ENCODE results near the gene GARRE1. TPM values are rescaled to one million over a fixed set of nuclear protein-coding genes. Genes with fewer than 3 reads are reported as not detected.

Gene GARRE1
- total and polyA plus RNA-seq, 2 experiments from 2014 or later: 16.0 to 20.0 TPM

- no peak for DNase-seq (ENCODE audit: low spot score)
- H2AFZ ChIP-seq: no peak overlapping the region
- no peaks in the 10 kb centered on the region for H3K9me3 Mint-ChIP-seq
- H3K4me1 ChIP-seq (ENCODE audit: insufficient read depth): peaks cover 28% of the 10 kb centered on the region
- 0 out of 2 replicates have a peak, but pooled peaks cover 12% of the 10 kb centered on the region for H4K20me1 ChIP-seq (replicated peaks; ENCODE audit: insufficient read depth)
- peaks cover 58% of the 10 kb centered on the region for H3K79me2 ChIP-seq (replicated peaks; ENCODE audit: insufficient read depth)
- peak overlapping the region; percentile 87 for H3K27ac Mint-ChIP-seq
- peak overlapping the region; percentile 18; the same call in 1 of the 2 replicates for H3K27ac ChIP-seq (ENCODE audit: low read depth)
- no peak for ATAC-seq
- H3K4me3 ChIP-seq: no peak overlapping the region
- no peaks in the 10 kb centered on the region for H3K27me3 ChIP-seq (ENCODE audit: insufficient read depth)
- no peak overlapping the region for H3K4me2 ChIP-seq
- no peaks in the 10 kb centered on the region; the same call in 2 of the 3 replicates for H3K36me3 Mint-ChIP-seq (ENCODE audit: low read depth)
- H3K36me3 ChIP-seq (ENCODE audit: insufficient read depth): no peaks in the 10 kb centered on the region
- no peak overlapping the region for H3K4me3 Mint-ChIP-seq
- H3K27me3 Mint-ChIP-seq (ENCODE audit: insufficient read depth, low read depth, poor library complexity): peaks cover 3% of the 10 kb centered on the region
- TF ChIP-seq REST (IDR thresholded peaks at IDR 0.05; ENCODE audit: unreplicated experiment) (no peak), ETS1 (IDR thresholded peaks at IDR 0.05) (no peak), STAT1 (IDR thresholded peaks at IDR 0.05; ENCODE audit: unreplicated experiment) (no peak), ZNF331 (CRISPR knock-in tag; IDR thresholded peaks at IDR 0.05; ENCODE audit: low read depth) (no peak), CREB1 (CRISPR knock-in tag; IDR thresholded peaks at IDR 0.05; ENCODE audit: low read depth) (no peak), EZH2 (IDR thresholded peaks at IDR 0.05; ENCODE audit: low read depth, unreplicated experiment) (no peak), ZNF114 (CRISPR knock-in tag; IDR thresholded peaks at IDR 0.05) (no peak), CTCF (conservative IDR thresholded peaks at IDR 0.05; ENCODE audit: low read depth in 2 of 2) (no peak), NANOG (IDR thresholded peaks at IDR 0.05; ENCODE audit: borderline replicate concordance) (no peak), ZNF462 (CRISPR knock-in tag; IDR thresholded peaks at IDR 0.05) (no peak), POLR2AphosphoS5 (IDR thresholded peaks at IDR 0.05; ENCODE audit: low read depth) (no peak), EZH2phosphoT487 (IDR thresholded peaks at IDR 0.05; ENCODE audit: unreplicated experiment) (no peak), JUNB (IDR thresholded peaks at IDR 0.05; ENCODE audit: unreplicated experiment) (no peak)
- H3K4me1 Mint-ChIP-seq: peaks cover 36% of the 10 kb centered on the region
- H3K9me2 ChIP-seq (ENCODE audit: insufficient read depth): no peaks in the 10 kb centered on the region
- no peaks in the 10 kb centered on the region; the same call in 1 of the 2 replicates for H3F3A ChIP-seq (replicated peaks; ENCODE audit: low read depth)
Measured at GRCh38 chr19:34269489-34269888, 15.1 kb downstream of the GARRE1 start.

Data from GM23338 (cell line).